ENCODE results near the gene LYPD6B.

The LYPD6B gene, protein sequence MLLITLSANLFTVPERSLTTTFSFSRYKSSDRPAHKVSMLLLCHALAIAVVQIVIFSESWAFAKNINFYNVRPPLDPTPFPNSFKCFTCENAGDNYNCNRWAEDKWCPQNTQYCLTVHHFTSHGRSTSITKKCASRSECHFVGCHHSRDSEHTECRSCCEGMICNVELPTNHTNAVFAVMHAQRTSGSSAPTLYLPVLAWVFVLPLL
- 0 reads per million in 3 donors for total RNA-seq

DNA sequence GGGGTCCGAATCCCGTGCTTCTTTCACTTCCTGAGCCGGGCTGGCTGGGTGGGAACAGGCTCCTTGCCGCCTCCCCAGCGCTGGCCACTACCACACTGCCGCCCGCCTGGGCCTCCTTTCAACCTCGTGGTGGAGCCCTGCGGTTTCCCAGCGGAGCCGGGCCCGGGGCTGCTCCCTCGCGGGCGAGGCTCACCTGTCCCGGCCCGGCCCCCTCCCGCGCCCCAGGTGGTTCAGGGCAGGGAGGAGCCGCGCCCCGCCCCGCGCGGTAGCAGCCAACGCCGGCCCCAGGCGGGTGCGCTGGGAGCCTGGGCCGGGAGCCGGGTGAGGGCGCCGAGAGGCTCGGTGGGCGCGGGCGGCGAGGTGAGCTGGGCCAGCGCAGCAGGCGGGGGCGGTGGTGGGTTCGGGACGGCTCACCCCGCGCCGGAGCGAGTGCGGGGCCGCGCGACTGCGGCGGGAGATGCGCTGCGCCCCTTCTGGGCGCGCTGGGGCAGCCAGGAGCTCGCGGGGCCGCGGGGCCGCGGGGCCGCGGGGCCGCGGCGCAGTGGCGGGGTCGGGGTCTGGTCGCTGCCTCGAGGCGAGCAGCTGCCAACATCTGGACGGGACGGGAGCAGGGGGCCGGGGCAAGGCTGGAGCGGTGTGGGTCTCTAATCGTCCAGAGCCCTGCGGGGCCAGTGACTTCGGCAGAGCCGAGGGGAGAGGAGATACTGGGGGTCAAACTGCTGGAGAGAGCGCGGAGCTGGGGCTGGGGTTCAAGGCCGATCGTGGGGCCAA is at the start of gene LYPD6B:
LYPD6B (plus strand) TSS at position 258 of the 771 bp plus-strand sequence. CDS start 92,250 bp downstream, outside the sequence.
- H3K36me3 ChIP-seq (ENCODE audit: control insufficient read depth, insufficient read depth, low read length), result no peaks in the 10 kb centered on the region
- H3K9me3 ChIP-seq (ENCODE audit: control insufficient read depth, low read length), result no peaks in the 10 kb centered on the region
- peaks cover 20% of the 10 kb centered on the region for H3K27me3 ChIP-seq (replicated peaks; ENCODE audit: control insufficient read depth, insufficient read depth, low read length, poor library complexity, severe bottlenecking)
- no peak for DNase-seq
- no peak within 1 kb of the TSS for H3K27ac ChIP-seq (ENCODE audit: insufficient read depth, low read length, poor library complexity, severe bottlenecking)
- H3K4me3 ChIP-seq (ENCODE audit: insufficient read depth, low read depth, low read length, poor library complexity, severe bottlenecking), result no peak within 1 kb of the TSS
- peaks cover 6% of the 10 kb centered on the region for H3K4me1 ChIP-seq (ENCODE audit: control insufficient read depth, insufficient read depth, low read length, poor library complexity, severe bottlenecking)

DNA sequence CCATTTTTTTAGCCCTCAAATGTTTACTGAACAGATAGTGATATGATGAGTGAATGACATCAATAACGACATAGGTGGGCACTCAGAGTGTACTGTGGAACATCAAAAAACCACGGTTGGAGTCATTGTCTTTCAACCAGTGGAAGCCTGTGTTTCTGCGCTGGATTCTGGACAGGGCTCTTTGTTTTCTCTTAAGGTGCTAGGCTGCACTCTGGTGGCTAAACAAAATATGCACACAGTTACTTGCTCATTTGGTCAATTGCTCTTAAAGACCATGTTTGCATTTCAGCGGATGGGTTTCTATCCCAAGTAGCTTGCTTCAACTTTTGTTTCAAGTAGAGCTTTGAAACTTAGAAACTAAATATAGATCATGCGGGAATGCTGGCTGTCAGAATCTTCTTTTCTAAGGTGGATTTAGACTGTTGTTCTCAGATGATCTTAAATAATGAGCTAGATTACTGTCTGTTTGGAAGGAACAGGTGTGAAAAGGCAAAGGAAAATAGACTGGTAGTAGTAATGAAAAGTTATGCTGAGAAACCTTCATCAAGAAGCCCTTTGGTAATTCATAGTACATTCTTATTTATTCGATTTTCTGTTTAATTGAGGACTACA is 48.5 kb upstream of the LYPD6B start:
- peaks cover 20% of the 10 kb centered on the region for H3K36me3 ChIP-seq (ENCODE audit: control insufficient read depth, insufficient read depth, low read length)
- H3K9me3 ChIP-seq (ENCODE audit: control insufficient read depth, low read length), result no peaks in the 10 kb centered on the region
- peak in 1 of 3 donors; percentile 24 for DNase-seq
- no peak overlapping the region for H3K4me3 ChIP-seq (ENCODE audit: insufficient read depth, low read depth, low read length, poor library complexity, severe bottlenecking)
- no peaks in the 10 kb centered on the region for H3K4me1 ChIP-seq (ENCODE audit: control insufficient read depth, insufficient read depth, low read length, poor library complexity, severe bottlenecking)
- no peak overlapping the region for H3K27ac ChIP-seq (ENCODE audit: insufficient read depth, low read length, poor library complexity, severe bottlenecking)
- no peaks in the 10 kb centered on the region for H3K27me3 ChIP-seq (replicated peaks; ENCODE audit: control insufficient read depth, insufficient read depth, low read length, poor library complexity, severe bottlenecking)

DNA sequence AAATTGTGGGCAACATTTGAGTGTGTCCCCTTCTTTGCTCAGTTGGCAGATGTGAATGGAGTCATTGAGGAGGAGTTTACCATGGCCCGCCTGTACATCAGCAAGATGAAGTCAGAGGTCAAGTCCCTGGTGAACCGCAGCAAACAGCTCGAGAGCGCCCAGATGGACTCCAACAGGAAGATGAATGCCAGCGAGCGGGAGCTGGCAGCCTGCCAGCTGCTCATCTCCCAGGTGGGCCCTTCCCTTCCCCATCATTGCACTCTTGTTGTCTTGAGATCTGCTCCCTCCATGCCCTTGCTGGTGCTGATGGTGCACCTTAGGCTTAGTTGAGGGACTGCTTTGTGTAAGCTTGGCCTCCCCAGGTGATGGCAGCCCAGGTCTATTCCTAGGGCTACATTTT is 47.5 kb upstream of the LYPD6B start:
- Histone ChIP-seq H3K27me3 (replicated peaks; ENCODE audit: control insufficient read depth, insufficient read depth, low read length, poor library complexity, severe bottlenecking) (no peaks in the 10 kb centered on the region), H3K4me3 (ENCODE audit: insufficient read depth, low read depth, low read length, poor library complexity, severe bottlenecking) (no peak overlapping the region), H3K4me1 (ENCODE audit: control insufficient read depth, insufficient read depth, low read length, poor library complexity, severe bottlenecking) (no peaks in the 10 kb centered on the region), H3K36me3 (ENCODE audit: control insufficient read depth, insufficient read depth, low read length) (peaks cover 20% of the 10 kb centered on the region), H3K27ac (ENCODE audit: insufficient read depth, low read length, poor library complexity, severe bottlenecking) (no peak overlapping the region), H3K9me3 (ENCODE audit: control insufficient read depth, low read length) (no peaks in the 10 kb centered on the region)
- no peak for DNase-seq

DNA sequence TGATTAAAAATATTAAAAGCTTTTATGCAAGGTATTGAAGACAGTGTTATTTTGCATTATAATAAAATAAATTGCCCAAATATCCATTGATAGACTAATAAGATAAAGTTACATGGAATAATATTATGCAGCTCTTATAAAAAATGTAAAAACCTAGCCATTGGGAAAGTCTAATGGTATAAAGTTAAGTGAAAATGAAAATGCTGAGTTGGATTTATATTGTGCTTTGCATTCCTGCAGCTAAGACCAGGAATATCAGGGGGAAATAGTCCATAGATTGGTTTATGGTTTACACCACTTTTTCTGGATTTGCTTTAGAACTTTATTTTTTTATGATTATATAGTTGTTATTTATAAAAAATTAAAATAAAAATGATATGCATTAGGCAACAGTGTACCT is 46.1 kb upstream of the LYPD6B start:
- Histone ChIP-seq H3K4me1 (ENCODE audit: control insufficient read depth, insufficient read depth, low read length, poor library complexity, severe bottlenecking) (no peaks in the 10 kb centered on the region), H3K9me3 (ENCODE audit: control insufficient read depth, low read length) (no peaks in the 10 kb centered on the region), H3K27me3 (replicated peaks; ENCODE audit: control insufficient read depth, insufficient read depth, low read length, poor library complexity, severe bottlenecking) (no peaks in the 10 kb centered on the region), H3K27ac (ENCODE audit: insufficient read depth, low read length, poor library complexity, severe bottlenecking) (no peak overlapping the region), H3K4me3 (ENCODE audit: insufficient read depth, low read depth, low read length, poor library complexity, severe bottlenecking) (no peak overlapping the region), H3K36me3 (ENCODE audit: control insufficient read depth, insufficient read depth, low read length) (peaks cover 20% of the 10 kb centered on the region)
- DNase-seq, result no peak

GRCh38 chr2:148993351-148993750 is 45.1 kb upstream of the LYPD6B start:
- no peak for DNase-seq
- peaks cover 25% of the 10 kb centered on the region for H3K36me3 ChIP-seq (ENCODE audit: control insufficient read depth, insufficient read depth, low read length)
- no peaks in the 10 kb centered on the region for H3K27me3 ChIP-seq (replicated peaks; ENCODE audit: control insufficient read depth, insufficient read depth, low read length, poor library complexity, severe bottlenecking)
- no peak overlapping the region for H3K27ac ChIP-seq (ENCODE audit: insufficient read depth, low read length, poor library complexity, severe bottlenecking)
- H3K4me3 ChIP-seq (ENCODE audit: insufficient read depth, low read depth, low read length, poor library complexity, severe bottlenecking), result no peak overlapping the region
- no peaks in the 10 kb centered on the region for H3K4me1 ChIP-seq (ENCODE audit: control insufficient read depth, insufficient read depth, low read length, poor library complexity, severe bottlenecking)
- H3K9me3 ChIP-seq (ENCODE audit: control insufficient read depth, low read length), result no peaks in the 10 kb centered on the region

DNA sequence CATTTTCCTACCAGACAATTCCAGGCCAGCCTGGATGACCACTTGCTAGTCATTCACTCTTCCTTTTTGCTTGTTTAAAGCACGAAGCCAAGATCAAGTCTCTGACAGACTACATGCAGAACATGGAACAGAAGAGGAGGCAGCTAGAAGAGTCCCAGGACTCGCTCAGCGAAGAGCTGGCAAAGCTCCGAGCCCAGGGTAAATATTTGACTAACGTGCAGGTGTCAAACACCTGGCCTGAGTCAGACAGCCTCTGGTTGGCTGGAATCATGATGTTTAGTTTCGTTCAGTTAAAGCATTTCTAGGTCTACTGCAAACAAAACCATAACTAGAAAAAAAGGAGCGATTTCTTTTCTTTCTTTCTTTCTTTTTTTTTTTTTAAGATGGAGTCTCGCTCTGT is 44.2 kb upstream of the LYPD6B start:
- H3K27me3 ChIP-seq (replicated peaks; ENCODE audit: control insufficient read depth, insufficient read depth, low read length, poor library complexity, severe bottlenecking), result no peaks in the 10 kb centered on the region
- no peaks in the 10 kb centered on the region for H3K4me1 ChIP-seq (ENCODE audit: control insufficient read depth, insufficient read depth, low read length, poor library complexity, severe bottlenecking)
- H3K9me3 ChIP-seq (ENCODE audit: control insufficient read depth, low read length), result no peaks in the 10 kb centered on the region
- H3K4me3 ChIP-seq (ENCODE audit: insufficient read depth, low read depth, low read length, poor library complexity, severe bottlenecking), result no peak overlapping the region
- H3K27ac ChIP-seq (ENCODE audit: insufficient read depth, low read length, poor library complexity, severe bottlenecking), result no peak overlapping the region
- H3K36me3 ChIP-seq (ENCODE audit: control insufficient read depth, insufficient read depth, low read length), result peaks cover 25% of the 10 kb centered on the region
- DNase-seq, result no peak

DNA sequence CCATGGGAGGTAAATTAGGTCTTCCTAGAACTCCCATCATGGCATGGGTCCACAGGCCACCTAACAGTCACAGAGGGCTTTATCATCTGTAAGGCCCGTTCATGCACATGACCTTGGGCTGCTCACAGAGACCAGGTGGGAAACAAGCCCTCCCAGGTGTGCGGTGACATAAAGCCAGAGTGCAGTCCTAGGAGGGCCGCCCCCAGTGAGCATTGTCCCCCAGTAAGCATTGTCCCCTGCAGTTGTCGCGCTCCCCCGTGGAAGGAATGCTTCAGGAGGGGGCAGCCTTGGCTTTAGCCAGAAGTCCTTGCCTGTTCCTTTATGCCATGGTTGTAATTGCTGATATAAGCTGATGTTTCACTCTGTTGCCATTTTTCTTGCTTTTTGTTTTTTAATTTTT is 41.7 kb upstream of the LYPD6B start:
- peaks cover 22% of the 10 kb centered on the region for H3K36me3 ChIP-seq (ENCODE audit: control insufficient read depth, insufficient read depth, low read length)
- no peak overlapping the region for H3K27ac ChIP-seq (ENCODE audit: insufficient read depth, low read length, poor library complexity, severe bottlenecking)
- no peaks in the 10 kb centered on the region for H3K4me1 ChIP-seq (ENCODE audit: control insufficient read depth, insufficient read depth, low read length, poor library complexity, severe bottlenecking)
- no peak overlapping the region for H3K4me3 ChIP-seq (ENCODE audit: insufficient read depth, low read depth, low read length, poor library complexity, severe bottlenecking)
- H3K9me3 ChIP-seq (ENCODE audit: control insufficient read depth, low read length), result no peaks in the 10 kb centered on the region
- DNase-seq, result no peak
- no peaks in the 10 kb centered on the region for H3K27me3 ChIP-seq (replicated peaks; ENCODE audit: control insufficient read depth, insufficient read depth, low read length, poor library complexity, severe bottlenecking)

DNA sequence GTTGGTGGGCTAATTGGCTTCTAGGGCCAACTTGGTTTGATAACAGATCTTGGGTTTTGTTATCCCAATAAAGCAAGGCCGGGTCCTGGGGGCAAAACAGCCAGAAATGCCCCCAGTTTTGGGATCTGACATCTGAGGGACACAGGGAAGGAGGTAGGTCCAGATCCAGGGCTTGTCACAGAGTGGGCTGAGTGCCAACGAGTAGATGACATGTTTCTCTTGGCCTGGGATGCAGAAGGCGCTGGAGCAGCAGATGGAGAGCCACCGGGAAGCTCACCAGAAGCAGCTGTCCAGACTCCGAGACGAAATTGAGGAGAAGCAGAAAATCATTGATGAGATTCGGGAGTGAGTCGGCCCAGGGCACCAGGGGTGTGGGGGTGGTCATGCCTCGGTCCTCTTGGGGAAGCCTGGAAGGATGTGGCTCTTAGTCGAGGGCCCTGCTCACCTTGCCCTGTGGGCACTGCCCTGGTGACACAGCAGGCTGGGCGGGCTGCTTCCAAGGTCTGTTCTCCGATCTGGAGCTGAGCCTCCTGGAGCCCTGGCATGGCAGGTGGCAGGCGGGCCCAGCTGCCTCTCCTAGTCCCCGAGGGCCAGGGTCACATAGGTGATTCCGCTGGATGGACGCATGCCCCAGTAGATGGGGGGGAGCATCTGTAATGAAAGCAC is 40.2 kb upstream of the LYPD6B start:
- Histone ChIP-seq H3K4me1 (ENCODE audit: control insufficient read depth, insufficient read depth, low read length, poor library complexity, severe bottlenecking) (no peaks in the 10 kb centered on the region), H3K27ac (ENCODE audit: insufficient read depth, low read length, poor library complexity, severe bottlenecking) (no peak overlapping the region), H3K27me3 (replicated peaks; ENCODE audit: control insufficient read depth, insufficient read depth, low read length, poor library complexity, severe bottlenecking) (no peaks in the 10 kb centered on the region), H3K4me3 (ENCODE audit: insufficient read depth, low read depth, low read length, poor library complexity, severe bottlenecking) (no peak overlapping the region), H3K9me3 (ENCODE audit: control insufficient read depth, low read length) (no peaks in the 10 kb centered on the region), H3K36me3 (ENCODE audit: control insufficient read depth, insufficient read depth, low read length) (peaks cover 15% of the 10 kb centered on the region)
- no peak for DNase-seq

GRCh38 chr2:148998831-148999200 is 39.7 kb upstream of the LYPD6B start:
- Histone ChIP-seq H3K4me3 (ENCODE audit: insufficient read depth, low read depth, low read length, poor library complexity, severe bottlenecking) (no peak overlapping the region), H3K27ac (ENCODE audit: insufficient read depth, low read length, poor library complexity, severe bottlenecking) (no peak overlapping the region), H3K36me3 (ENCODE audit: control insufficient read depth, insufficient read depth, low read length) (peaks cover 15% of the 10 kb centered on the region), H3K9me3 (ENCODE audit: control insufficient read depth, low read length) (no peaks in the 10 kb centered on the region), H3K4me1 (ENCODE audit: control insufficient read depth, insufficient read depth, low read length, poor library complexity, severe bottlenecking) (no peaks in the 10 kb centered on the region), H3K27me3 (replicated peaks; ENCODE audit: control insufficient read depth, insufficient read depth, low read length, poor library complexity, severe bottlenecking) (no peaks in the 10 kb centered on the region)
- no peak for DNase-seq
